ENCODE measurements around the gene OR9A4. TPM values are rescaled to one million over a fixed set of nuclear protein-coding genes. Genes with fewer than 3 reads are reported as not detected.
A peak's percentile ranks its signal among the peaks of the same experiment; 100 is the strongest.

Gene OR9A4
- total RNA-seq, 1 donor, result not detected

- no peak for DNase-seq (ENCODE audit: insufficient read length, low spot score, missing footprints)
- no peaks in the 10 kb centered on the region for H3K9me3 ChIP-seq (ENCODE audit: low read depth, low read length)
These were observed 40.7 kb upstream of the OR9A4 start for GRCh38 chr7:141875453-141875852.

GRCh38 chr7:141876371-141876770 is 39.8 kb upstream of the OR9A4 start:
- no peak for DNase-seq (ENCODE audit: insufficient read length, low spot score, missing footprints)
- Histone ChIP-seq H4K20me1 (ENCODE audit: insufficient read depth, low read length) (no peaks in the 10 kb centered on the region), H3K27me3 (ENCODE audit: insufficient read depth, low read length) (no peaks in the 10 kb centered on the region), H3K4me3 (ENCODE audit: insufficient read depth, low read length) (no peak overlapping the region), H3K79me2 (ENCODE audit: insufficient read depth, low read length) (no peaks in the 10 kb centered on the region), H3K4me2 (ENCODE audit: insufficient read depth, low read length) (no peak overlapping the region), H2AFZ (ENCODE audit: low read length) (no peak overlapping the region), H3K4me1 (ENCODE audit: insufficient read depth, low read length) (no peaks in the 10 kb centered on the region), H3K9me3 (ENCODE audit: low read depth, low read length) (peaks cover 2% of the 10 kb centered on the region), H3K36me3 (ENCODE audit: insufficient read depth, low read length) (no peaks in the 10 kb centered on the region), H3K27ac (ENCODE audit: low read depth, low read length) (no peak overlapping the region)
- TF ChIP-seq, protein P1, sequence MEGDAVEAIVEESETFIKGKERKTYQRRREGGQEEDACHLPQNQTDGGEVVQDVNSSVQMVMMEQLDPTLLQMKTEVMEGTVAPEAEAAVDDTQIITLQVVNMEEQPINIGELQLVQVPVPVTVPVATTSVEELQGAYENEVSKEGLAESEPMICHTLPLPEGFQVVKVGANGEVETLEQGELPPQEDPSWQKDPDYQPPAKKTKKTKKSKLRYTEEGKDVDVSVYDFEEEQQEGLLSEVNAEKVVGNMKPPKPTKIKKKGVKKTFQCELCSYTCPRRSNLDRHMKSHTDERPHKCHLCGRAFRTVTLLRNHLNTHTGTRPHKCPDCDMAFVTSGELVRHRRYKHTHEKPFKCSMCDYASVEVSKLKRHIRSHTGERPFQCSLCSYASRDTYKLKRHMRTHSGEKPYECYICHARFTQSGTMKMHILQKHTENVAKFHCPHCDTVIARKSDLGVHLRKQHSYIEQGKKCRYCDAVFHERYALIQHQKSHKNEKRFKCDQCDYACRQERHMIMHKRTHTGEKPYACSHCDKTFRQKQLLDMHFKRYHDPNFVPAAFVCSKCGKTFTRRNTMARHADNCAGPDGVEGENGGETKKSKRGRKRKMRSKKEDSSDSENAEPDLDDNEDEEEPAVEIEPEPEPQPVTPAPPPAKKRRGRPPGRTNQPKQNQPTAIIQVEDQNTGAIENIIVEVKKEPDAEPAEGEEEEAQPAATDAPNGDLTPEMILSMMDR (IDR thresholded peaks at IDR 0.05; ENCODE audit: extremely low read depth, low read depth, low read length), result no peak

More at GRCh38 chr7:141875453-141875852, 40.7 kb upstream of the OR9A4 start:
- Histone ChIP-seq H3K36me3 (ENCODE audit: insufficient read depth, low read length) (no peaks in the 10 kb centered on the region), H3K4me3 (ENCODE audit: insufficient read depth, low read length) (no peak overlapping the region), H2AFZ (ENCODE audit: low read length) (no peak overlapping the region), H4K20me1 (ENCODE audit: insufficient read depth, low read length) (no peaks in the 10 kb centered on the region), H3K79me2 (ENCODE audit: insufficient read depth, low read length) (no peaks in the 10 kb centered on the region), H3K27ac (ENCODE audit: low read depth, low read length) (no peak overlapping the region), H3K4me2 (ENCODE audit: insufficient read depth, low read length) (no peak overlapping the region), H3K4me1 (ENCODE audit: insufficient read depth, low read length) (no peaks in the 10 kb centered on the region), H3K27me3 (ENCODE audit: insufficient read depth, low read length) (no peaks in the 10 kb centered on the region)
- TF ChIP-seq, protein P1 (IDR thresholded peaks at IDR 0.05; ENCODE audit: extremely low read depth, low read depth, low read length), result no peak

DNA sequence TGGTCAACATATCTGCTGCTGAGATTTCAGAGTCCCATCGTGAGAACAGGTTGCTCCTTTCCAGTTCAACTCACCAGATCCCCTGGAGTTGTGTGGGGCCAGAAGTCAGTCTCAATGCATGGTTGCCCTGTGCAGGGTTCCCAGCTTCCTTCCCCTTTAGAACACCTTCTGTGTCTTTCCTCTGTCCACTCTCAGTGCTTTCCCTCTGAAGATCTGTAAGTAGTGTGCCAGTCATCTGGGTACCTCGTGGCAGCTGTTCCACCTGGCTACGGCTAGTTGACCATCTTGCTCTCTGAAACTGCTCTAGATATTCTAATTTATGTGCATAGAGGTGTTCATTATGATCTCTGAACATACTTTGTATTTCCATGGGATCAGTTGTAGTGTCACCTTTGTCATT is 38.8 kb upstream of the OR9A4 start:
- Histone ChIP-seq H2AFZ (ENCODE audit: low read length) (no peak overlapping the region), H3K27me3 (ENCODE audit: insufficient read depth, low read length) (no peaks in the 10 kb centered on the region), H3K4me3 (ENCODE audit: insufficient read depth, low read length) (no peak overlapping the region), H3K4me1 (ENCODE audit: insufficient read depth, low read length) (no peaks in the 10 kb centered on the region), H3K36me3 (ENCODE audit: insufficient read depth, low read length) (no peaks in the 10 kb centered on the region), H3K27ac (ENCODE audit: low read depth, low read length) (no peak overlapping the region), H3K9me3 (ENCODE audit: low read depth, low read length) (peaks cover 2% of the 10 kb centered on the region), H4K20me1 (ENCODE audit: insufficient read depth, low read length) (no peaks in the 10 kb centered on the region), H3K79me2 (ENCODE audit: insufficient read depth, low read length) (no peaks in the 10 kb centered on the region), H3K4me2 (ENCODE audit: insufficient read depth, low read length) (no peak overlapping the region)
- TF ChIP-seq, protein P1 (IDR thresholded peaks at IDR 0.05; ENCODE audit: extremely low read depth, low read depth, low read length), result no peak
- peak; percentile 9 for DNase-seq (ENCODE audit: insufficient read length, low spot score, missing footprints)

- H2AFZ ChIP-seq (ENCODE audit: low read length), result no peak overlapping the region
- H3K4me2 ChIP-seq (ENCODE audit: insufficient read depth, low read length), result no peak overlapping the region
- H3K4me1 ChIP-seq (ENCODE audit: insufficient read depth, low read length), result no peaks in the 10 kb centered on the region
- H3K27ac ChIP-seq (ENCODE audit: low read depth, low read length), result no peak overlapping the region
- H3K4me3 ChIP-seq (ENCODE audit: insufficient read depth, low read length), result no peak overlapping the region
- no peaks in the 10 kb centered on the region for H3K27me3 ChIP-seq (ENCODE audit: insufficient read depth, low read length)
- no peaks in the 10 kb centered on the region for H4K20me1 ChIP-seq (ENCODE audit: insufficient read depth, low read length)
- no peak for DNase-seq (ENCODE audit: insufficient read length, low spot score, missing footprints)
- no peaks in the 10 kb centered on the region for H3K79me2 ChIP-seq (ENCODE audit: insufficient read depth, low read length)
- TF ChIP-seq, protein P1 (IDR thresholded peaks at IDR 0.05; ENCODE audit: extremely low read depth, low read depth, low read length), result no peak
- H3K36me3 ChIP-seq (ENCODE audit: insufficient read depth, low read length), result no peaks in the 10 kb centered on the region
- peaks cover 2% of the 10 kb centered on the region for H3K9me3 ChIP-seq (ENCODE audit: low read depth, low read length)
These were observed 35.2 kb upstream of the OR9A4 start for GRCh38 chr7:141880960-141881359.
